ENCODE measurements around the gene SCAP.
A peak's percentile ranks its signal among the peaks of the same experiment; 100 is the strongest.
"Not testable (repeated sequence)": the region's sequence is repeated elsewhere in the genome, so short reads cannot be mapped to it uniquely, and the experiment has no call there.

SCAP gene

GRCh38 chr3:47392933-47393332, 82.8 kb downstream of the SCAP start:
- DNase-seq, result no peak

GRCh38 chr3:47385796-47386195, 89.9 kb downstream of the SCAP start:
- no peak for DNase-seq

- DNase-seq, result no peak
These were observed 90.7 kb downstream of the SCAP start for GRCh38 chr3:47385007-47385406.

GRCh38 chr3:47384425-47384824, 91.3 kb downstream of the SCAP start:
- DNase-seq, result no peak

- peak; percentile 59 for DNase-seq
These were observed 94.2 kb downstream of the SCAP start for GRCh38 chr3:47381317-47382157.

GRCh38 chr3:47380601-47381316, 95.0 kb downstream of the SCAP start, which contains the start of gene PTPN23:
Gene PTPN23, plus strand, starts transcription at chr3:47381021. Its CDS starts 76 bp downstream, at chr3:47381097.
- DNase-seq, result peak; percentile 80

- DNase-seq, result no peak
These were observed 95.6 kb downstream of the SCAP start for GRCh38 chr3:47380026-47380600.

- DNase-seq, result no peak
These were observed 96.3 kb downstream of the SCAP start for GRCh38 chr3:47379411-47379899.

- DNase-seq, result no peak
These were observed 96.9 kb downstream of the SCAP start for GRCh38 chr3:47378869-47379268.

- DNase-seq, result no peak
These were observed 98.6 kb downstream of the SCAP start for GRCh38 chr3:47377186-47377585.

- no peak for DNase-seq
These were observed 99.3 kb downstream of the SCAP start for GRCh38 chr3:47376393-47376792.

- no peak for DNase-seq
These were observed 101.2 kb downstream of the SCAP start for GRCh38 chr3:47374587-47374986.

- DNase-seq, result no peak
These were observed 104.6 kb downstream of the SCAP start for GRCh38 chr3:47370887-47371697.

GRCh38 chr3:47370020-47370419, 105.7 kb downstream of the SCAP start:
- DNase-seq, result not testable (repeated sequence)

GRCh38 chr3:47367631-47368030, 108.1 kb downstream of the SCAP start:
- DNase-seq, result no peak

- no peak for DNase-seq
These were observed 108.9 kb downstream of the SCAP start for GRCh38 chr3:47366833-47367232.

GRCh38 chr3:47365213-47366153, 110.3 kb downstream of the SCAP start:
- DNase-seq, result no peak

Data from SIG-M5 (cell line).